Endothelial cell (in vitro differentiated cells): ENCODE measurements around the gene RASA2. TPM values are rescaled to one million over a fixed set of nuclear protein-coding genes. Genes with fewer than 3 reads are reported as not detected.
A peak's percentile ranks its signal among the peaks of the same experiment; 100 is the strongest.

Experiments used
- DNase-seq: peaks from one replicate; pipeline ENCODE4 v3.0.0; 2021; ENCODE audit warnings: low spot score
- H3K27ac Mint-ChIP-seq: one replicate; pipeline ENCODE4 v1.8.0; 2021; ENCODE audit warnings: mixed read lengths, inconsistent platforms; ENCODE audit not compliant: unreplicated experiment
- H3K27me3 Mint-ChIP-seq: one replicate; pipeline ENCODE4 v1.8.0; 2021; ENCODE audit warnings: mild to moderate bottlenecking, moderate library complexity, mixed read lengths, inconsistent platforms; ENCODE audit not compliant: unreplicated experiment
- H3K36me3 Mint-ChIP-seq: one replicate; pipeline ENCODE4 v1.8.0; 2021; ENCODE audit warnings: mild to moderate bottlenecking, low read depth, mixed read lengths, inconsistent platforms; ENCODE audit not compliant: unreplicated experiment
- H3K4me1 Mint-ChIP-seq: one replicate; pipeline ENCODE4 v1.8.0; 2021; ENCODE audit warnings: mild to moderate bottlenecking, mixed read lengths, inconsistent platforms; ENCODE audit not compliant: unreplicated experiment
- H3K4me3 Mint-ChIP-seq: one replicate; pipeline ENCODE4 v1.8.0; 2021; ENCODE audit warnings: mild to moderate bottlenecking, mixed read lengths, inconsistent platforms; ENCODE audit not compliant: unreplicated experiment
- H3K9me3 Mint-ChIP-seq: one replicate; pipeline ENCODE4 v1.8.0; 2021; ENCODE audit warnings: mixed read lengths, inconsistent platforms; ENCODE audit not compliant: unreplicated experiment
- CTCF ChIP-seq: fragments of 200-600 bp; sonication (generic); IDR thresholded peaks from one replicate; pipeline ENCODE4 v1.5.0; 2021; ENCODE audit warnings: antibody characterized with exemption; ENCODE audit not compliant: unreplicated experiment
- total RNA-seq: library from RNA; stranded (reverse); fragmentation: NEBNext Ultra II Directional; extraction: Animal tissue kit (Norgen Biotek cat#: 25700); gene quantifications from one replicate; pipeline ENCODE4 v1.2.1, GENCODE V29; 2021; ENCODE audit not compliant: unreplicated experiment

RASA2 gene
- total RNA-seq, 1 donor from 2014 or later, result 32.5 TPM

- Mint-ChIP-seq H3K4me1 (peaks cover 24% of the 10 kb centered on the region), H3K27ac (no peak overlapping the region), H3K4me3 (no peak overlapping the region), H3K36me3 (no peaks in the 10 kb centered on the region), H3K27me3 (peaks cover 9% of the 10 kb centered on the region), H3K9me3 (no peaks in the 10 kb centered on the region)
- TF ChIP-seq CTCF, result no peak
- DNase-seq, result no peak
Measured at GRCh38 chr3:141457624-141458236, 29.1 kb upstream of the RASA2 start.

DNA sequence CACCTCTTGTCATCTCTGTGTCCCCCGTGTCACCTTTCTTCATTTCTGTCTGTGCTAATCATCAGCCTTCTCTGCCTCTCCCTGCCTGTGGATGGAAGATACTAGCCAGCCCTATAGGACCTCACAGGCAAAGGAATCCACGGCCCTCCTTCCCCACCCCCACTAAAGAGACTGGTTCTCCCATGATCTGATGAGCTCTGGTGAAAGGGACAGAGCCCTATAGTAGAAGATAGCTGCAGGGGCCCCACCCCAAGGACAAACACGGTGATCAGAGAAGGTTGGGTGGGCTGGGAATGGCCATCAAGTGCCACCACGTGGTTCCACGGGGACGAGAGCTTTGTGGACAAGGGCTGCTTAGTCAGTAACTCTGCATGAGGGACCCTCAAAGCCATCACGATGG is 27.8 kb upstream of the RASA2 start:
- no peak overlapping the region for H3K27ac Mint-ChIP-seq
- H3K9me3 Mint-ChIP-seq, result no peaks in the 10 kb centered on the region
- H3K4me1 Mint-ChIP-seq, result peaks cover 24% of the 10 kb centered on the region
- H3K27me3 Mint-ChIP-seq, result peaks cover 9% of the 10 kb centered on the region
- H3K36me3 Mint-ChIP-seq, result no peaks in the 10 kb centered on the region
- no peak for DNase-seq
- TF ChIP-seq CTCF, result no peak
- no peak overlapping the region for H3K4me3 Mint-ChIP-seq

- TF ChIP-seq CTCF, result peak; percentile 54
- DNase-seq, result peak; percentile 95
- Mint-ChIP-seq H3K27me3 (peaks cover 9% of the 10 kb centered on the region), H3K4me3 (no peak overlapping the region), H3K4me1 (peaks cover 19% of the 10 kb centered on the region), H3K9me3 (no peaks in the 10 kb centered on the region), H3K36me3 (no peaks in the 10 kb centered on the region), H3K27ac (no peak overlapping the region)
Measured at GRCh38 chr3:141460097-141460704, 26.6 kb upstream of the RASA2 start.

DNA sequence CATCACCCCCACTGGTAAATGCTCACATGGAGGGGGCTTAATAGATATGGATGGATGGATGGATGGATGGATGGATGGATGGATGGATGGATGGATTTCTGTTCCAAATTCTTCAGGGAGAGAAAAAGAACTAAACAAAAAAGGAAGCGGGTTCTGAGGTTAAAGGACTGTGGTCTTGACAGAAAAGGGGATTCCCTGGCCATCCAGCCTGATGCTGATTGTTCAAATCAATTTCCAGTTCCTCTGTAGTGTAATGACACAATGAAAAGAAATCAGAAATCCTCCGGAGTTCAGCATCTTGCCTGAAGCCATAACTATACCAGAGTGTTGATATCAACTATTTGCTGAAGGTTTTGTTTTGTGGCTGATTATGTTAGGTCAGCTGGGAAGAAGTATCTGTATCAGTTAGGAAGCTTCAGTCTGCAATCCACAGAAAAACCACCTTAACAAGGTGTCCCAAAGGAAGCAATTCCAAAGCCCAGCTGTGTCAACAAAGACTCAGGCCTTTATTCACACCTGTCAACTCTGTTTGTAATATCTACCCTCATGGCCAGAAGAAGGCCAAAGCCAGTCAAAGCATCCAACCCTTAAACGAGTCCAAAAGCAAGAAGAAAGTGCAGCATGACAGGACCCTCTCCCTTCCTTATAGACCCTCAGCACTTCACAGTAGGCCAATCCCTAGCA is 24.5 kb upstream of the RASA2 start:
- Mint-ChIP-seq H3K27ac (no peak overlapping the region), H3K27me3 (peaks cover 6% of the 10 kb centered on the region), H3K36me3 (no peaks in the 10 kb centered on the region), H3K4me3 (no peak overlapping the region), H3K4me1 (peaks cover 10% of the 10 kb centered on the region), H3K9me3 (no peaks in the 10 kb centered on the region)
- no peak for TF ChIP-seq CTCF
- DNase-seq, result no peak

- no peak for DNase-seq
Measured at GRCh38 chr3:141465221-141465620, 21.6 kb upstream of the RASA2 start.

More at GRCh38 chr3:141465221-141465620, 21.6 kb upstream of the RASA2 start:
- H3K9me3 Mint-ChIP-seq, result no peaks in the 10 kb centered on the region
- no peaks in the 10 kb centered on the region for H3K36me3 Mint-ChIP-seq
- H3K27ac Mint-ChIP-seq, result no peak overlapping the region
- no peaks in the 10 kb centered on the region for H3K4me1 Mint-ChIP-seq
- TF ChIP-seq CTCF, result no peak
- peaks cover 6% of the 10 kb centered on the region for H3K27me3 Mint-ChIP-seq
- no peak overlapping the region for H3K4me3 Mint-ChIP-seq
